ENCODE results near the gene PARVB. TPM values are rescaled to one million over a fixed set of nuclear protein-coding genes. Genes with fewer than 3 reads are reported as not detected.
A peak's percentile ranks its signal among the peaks of the same experiment; 100 is the strongest.

The PARVB gene
- total and polyA plus RNA-seq, 11 donors, result 54.9 to 172 (median 95.8) TPM

- H3K27me3 ChIP-seq, result no peaks in the 10 kb centered on the region
- H3K27ac ChIP-seq, result peak overlapping the region; percentile 81 to 98 (median 96)
- H3K4me1 ChIP-seq, result peaks cover 0 to 82% (median 34%) of the 10 kb centered on the region in 12 donors
- 9 to 45% (median 22%) methylated on average over 11 to 54 of the region's 54 CpGs for WGBS, 4 donors
- H3K9me3 ChIP-seq, result no peaks in the 10 kb centered on the region
- intact Hi-C loops (cut with DNase I), result loop anchor here in 3 of 10 donors (2.0 to 5.0 kb wide), 2 partner anchors 57 to 59 kb away; no protein-coding TSS in a partner anchor
- H3K36me3 ChIP-seq, result no peaks in the 10 kb centered on the region
- peak overlapping the region; percentile 43 to 92 (median 74) for H3K4me3 ChIP-seq
- TF ChIP-seq POLR2A (IDR thresholded peaks at IDR 0.05), result peak in 1 of 2 donors; percentile 27
- no peak for TF ChIP-seq CTCF (IDR thresholded peaks at IDR 0.05)
- peak; percentile 71 to 84 (median 76) for DNase-seq
- peak in 3 of 4 donors; percentile 29 to 68 (median 64) for ATAC-seq
Measured at GRCh38 chr22:44023404-44024287, 456 bp upstream of the PARVB start.

GRCh38 chr22:44025171-44026065, 1.3 kb downstream of the PARVB start:
- Histone ChIP-seq H3K27ac (peak overlapping the region; percentile 86 to 99 (median 97)), H3K9me3 (no peaks in the 10 kb centered on the region), H3K27me3 (no peaks in the 10 kb centered on the region), H3K4me3 (peak overlapping the region in 11 of 12 donors; percentile 54 to 92 (median 76)), H3K36me3 (no peaks in the 10 kb centered on the region), H3K4me1 (peaks cover 16 to 91% (median 45%) of the 10 kb centered on the region in 12 donors)
- 63 to 78% (median 70%) methylated on average over 26 of the region's 26 CpGs for WGBS, 4 donors
- intact Hi-C loops (cut with DNase I), result loop anchor here in 5 of 10 donors (2.0 to 5.0 kb wide), 4 partner anchors 42 to 57 kb away; no protein-coding TSS in a partner anchor
- DNase-seq, result peak in 4 of 5 donors; percentile 56 to 71 (median 64)
- no peak for TF ChIP-seq POLR2A (IDR thresholded peaks at IDR 0.05)
- TF ChIP-seq CTCF (IDR thresholded peaks at IDR 0.05), result no peak
- peak; percentile 0 to 62 (median 20) for ATAC-seq

- H3K27me3 ChIP-seq, result no peaks in the 10 kb centered on the region
- TF ChIP-seq CTCF (IDR thresholded peaks at IDR 0.05), result no peak
- no peak for TF ChIP-seq POLR2A (IDR thresholded peaks at IDR 0.05)
- intact Hi-C loops (cut with DNase I), result loop anchor here in 4 of 10 donors (5.0 kb wide), 3 partner anchors 41 to 56 kb away; no protein-coding TSS in a partner anchor
- peak overlapping the region in 10 of 12 donors; percentile 54 to 92 (median 76) for H3K4me3 ChIP-seq
- ATAC-seq (peak in 3 of 4 donors; percentile 2 to 14 (median 3)), DNase-seq (peak in 4 of 5 donors; percentile 38 to 61 (median 50))
- H3K27ac ChIP-seq, result peak overlapping the region; percentile 86 to 99 (median 97)
- no peaks in the 10 kb centered on the region for H3K36me3 ChIP-seq
- H3K9me3 ChIP-seq, result no peaks in the 10 kb centered on the region
- peaks cover 20 to 93% (median 52%) of the 10 kb centered on the region in 12 donors for H3K4me1 ChIP-seq
- 52 to 68% (median 64%) methylated on average over 17 of the region's 17 CpGs for WGBS, 4 donors
Measured at GRCh38 chr22:44026066-44026629, 2.0 kb downstream of the PARVB start.
